ENCODE results near the gene FGR.

DNA sequence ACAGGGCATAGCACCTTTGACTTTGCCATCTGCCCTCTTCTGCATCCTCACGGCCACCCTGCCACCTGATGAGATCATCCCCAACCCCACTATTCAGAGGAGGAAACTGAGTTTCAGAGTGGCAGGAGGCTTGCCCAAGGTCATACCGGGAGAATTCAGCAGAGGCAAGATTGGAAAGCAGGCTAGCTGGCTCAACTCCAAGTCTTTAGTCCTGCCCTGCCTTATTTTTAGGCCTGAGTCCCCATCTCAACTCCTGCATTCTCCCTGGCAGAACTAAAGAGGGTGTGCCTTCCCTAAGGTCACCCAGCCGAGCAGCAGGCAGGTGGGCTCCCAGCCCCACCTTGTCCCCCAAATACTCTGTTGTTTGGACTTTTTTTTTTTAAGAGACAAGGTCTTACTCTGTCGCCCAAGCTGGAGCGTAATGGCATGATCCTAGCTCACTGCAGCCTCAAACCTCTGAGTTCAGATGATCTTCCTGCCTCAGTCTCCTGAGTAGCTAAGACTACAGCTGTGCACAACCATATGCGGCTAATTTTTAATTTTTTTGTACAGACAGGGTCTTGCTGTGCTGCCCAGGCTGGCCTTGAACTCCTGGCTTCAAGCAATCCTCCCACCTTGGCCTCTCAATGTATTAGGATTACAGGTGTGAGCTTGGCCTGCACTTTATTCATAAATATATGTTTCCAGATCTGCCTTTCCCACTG lies 13.8 kb upstream of the FGR start:
- TF ChIP-seq, protein P1, sequence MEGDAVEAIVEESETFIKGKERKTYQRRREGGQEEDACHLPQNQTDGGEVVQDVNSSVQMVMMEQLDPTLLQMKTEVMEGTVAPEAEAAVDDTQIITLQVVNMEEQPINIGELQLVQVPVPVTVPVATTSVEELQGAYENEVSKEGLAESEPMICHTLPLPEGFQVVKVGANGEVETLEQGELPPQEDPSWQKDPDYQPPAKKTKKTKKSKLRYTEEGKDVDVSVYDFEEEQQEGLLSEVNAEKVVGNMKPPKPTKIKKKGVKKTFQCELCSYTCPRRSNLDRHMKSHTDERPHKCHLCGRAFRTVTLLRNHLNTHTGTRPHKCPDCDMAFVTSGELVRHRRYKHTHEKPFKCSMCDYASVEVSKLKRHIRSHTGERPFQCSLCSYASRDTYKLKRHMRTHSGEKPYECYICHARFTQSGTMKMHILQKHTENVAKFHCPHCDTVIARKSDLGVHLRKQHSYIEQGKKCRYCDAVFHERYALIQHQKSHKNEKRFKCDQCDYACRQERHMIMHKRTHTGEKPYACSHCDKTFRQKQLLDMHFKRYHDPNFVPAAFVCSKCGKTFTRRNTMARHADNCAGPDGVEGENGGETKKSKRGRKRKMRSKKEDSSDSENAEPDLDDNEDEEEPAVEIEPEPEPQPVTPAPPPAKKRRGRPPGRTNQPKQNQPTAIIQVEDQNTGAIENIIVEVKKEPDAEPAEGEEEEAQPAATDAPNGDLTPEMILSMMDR (IDR thresholded peaks at IDR 0.05): no peak
- TF ChIP-seq EZH2 (IDR thresholded peaks at IDR 0.05; ENCODE audit: borderline replicate concordance, insufficient read depth, low read depth, low read length, poor library complexity, severe bottlenecking): no peak
